HCT116 (cell line): ENCODE measurements around the gene SLC46A1. TPM values are rescaled to one million over a fixed set of nuclear protein-coding genes. Genes with fewer than 3 reads are reported as not detected.

ENCODE experiments used
- ATAC-seq: fragments of 200-7000 bp; cut with Tn5 transposase; 2 replicates; pipeline ENCODE4 v1.9.1; 2020; ENCODE audit warnings: mild to moderate bottlenecking, moderate library complexity
- BruUV-seq: library from RNA; stranded (reverse); fragments of 400-500 nt; replicated peaks from 2 replicates; lab custom pipeline; 2021; lab: Mats Ljungman, UMichigan
- CTCF ChIA-PET: fragments of 300-600 bp; sonication (Branson Sonifier 250); formaldehyde crosslinking; loops from one replicate; lab custom pipeline; 2021; ENCODE audit warnings: antibody characterized with exemption; lab: Charles Lee
- POLR2A ChIA-PET: fragments of 300-600, 350-600 bp; sonication (Branson Sonifier 250); formaldehyde crosslinking; loops from one replicate; lab custom pipeline; 2021; ENCODE audit warnings: antibody characterized with exemption; lab: Charles Lee
- RAD21 ChIA-PET, 2 experiments: fragments of 300-600 bp; sonication (Branson Sonifier 250); formaldehyde crosslinking; loops; one replicate each; lab custom pipeline; 2023; ENCODE audit warnings: low total read pairs in 2 of 2; ENCODE audit not compliant: uncharacterized antibody in 2 of 2, unreplicated experiment in 2 of 2, low non-redundant PET in 1 of 2; lab: Charles Lee
- DNase-seq: peaks from one replicate; pipeline ENCODE4 v3.0.0-alpha.2; 2010; ENCODE audit warnings: low read depth, low spot score
- H2AFZ ChIP-seq: fragments of 200-600 bp; shearing (Covaris generic), sonication (generic); 2 replicates; pipeline ENCODE4 v1.6.1; 2017; ENCODE audit warnings: low read depth, mixed run types, mixed read lengths, antibody characterized with exemption, low read length; ENCODE audit not compliant: poor library complexity, severe bottlenecking
- H3K27ac ChIP-seq: 2 replicates; pipeline ENCODE4 v1.5.1; 2012; ENCODE audit warnings: low read depth, low read length
- H3K27me3 ChIP-seq: fragments of 200-600 bp; sonication (generic); 2 replicates; pipeline ENCODE4 v1.6.1; 2016; ENCODE audit warnings: mixed run types, low read length, mixed read lengths; ENCODE audit not compliant: insufficient read depth
- H3K36me3 ChIP-seq, 2 experiments: fragments of 200-500 bp in 1 of 2; fragments of 200-600 bp in 1 of 2; sonication (Bioruptor generic) in 1 of 2; sonication (generic) in 1 of 2; 2 replicates each; pipeline versions ENCODE4 v1.5.1 to v1.6.1; 2014 to 2016; ENCODE audit warnings: low read length in 2 of 2, inconsistent platforms in 1 of 2, mixed read lengths in 1 of 2, mixed run types in 1 of 2; ENCODE audit not compliant: insufficient read depth in 2 of 2, control insufficient read depth in 1 of 2
- H3K4me1 ChIP-seq, 2 experiments: fragments of 200-600 bp in 1 of 2; sonication (generic) in 1 of 2; 2 replicates each; pipeline versions ENCODE4 v1.5.1 to v1.6.1; 2012 to 2017; ENCODE audit warnings: low read length in 2 of 2, inconsistent platforms in 1 of 2, mild to moderate bottlenecking in 1 of 2, mixed read lengths in 1 of 2, mixed run types in 1 of 2, moderate library complexity in 1 of 2; ENCODE audit not compliant: insufficient read depth in 2 of 2, control insufficient read depth in 1 of 2
- H3K4me2 ChIP-seq: fragments of 200-600 bp; sonication (generic); 2 replicates; pipeline ENCODE4 v1.6.1; 2017; ENCODE audit warnings: mixed run types, low read length, mixed read lengths
- H3K4me3 ChIP-seq, 2 experiments: fragments of 200-600 bp in 1 of 2; sonication (generic) in 1 of 2; replicated peaks in 1 of 2; 2 replicates each; pipeline ENCODE4 v1.5.1; 2011 to 2016; ENCODE audit warnings: low read length in 2 of 2, control low read depth in 1 of 2, low read depth in 1 of 2, mild to moderate bottlenecking in 1 of 2, mixed read lengths in 1 of 2, mixed run types in 1 of 2
- H3K79me2 ChIP-seq: fragments of 200-600 bp; sonication (generic); 2 replicates; pipeline ENCODE4 v1.6.1; 2017; ENCODE audit warnings: mild to moderate bottlenecking, mixed run types, low read length, moderate library complexity, mixed read lengths; ENCODE audit not compliant: insufficient read depth
- H3K9ac ChIP-seq: fragments of 200-600 bp; sonication (generic); 2 replicates; pipeline ENCODE4 v1.6.1; 2016; ENCODE audit warnings: low read length, mixed read lengths
- H3K9me2 ChIP-seq: fragments of 200-600 bp; sonication (generic), shearing (Covaris generic); 2 replicates; pipeline ENCODE4 v1.6.1; 2017; ENCODE audit warnings: mixed run types, mild to moderate bottlenecking, moderate library complexity; ENCODE audit not compliant: insufficient read depth
- H3K9me3 ChIP-seq, 2 experiments: fragments of 200-500 bp in 1 of 2; fragments of 200-600 bp in 1 of 2; sonication (Bioruptor generic) in 1 of 2; sonication (generic) in 1 of 2; 2 replicates each; pipeline ENCODE4 v1.6.1; 2014 to 2017; ENCODE audit warnings: low read length in 2 of 2, mixed read lengths in 2 of 2, inconsistent platforms in 1 of 2, low read depth in 1 of 2, mild to moderate bottlenecking in 1 of 2, mixed run types in 1 of 2, moderate library complexity in 1 of 2; ENCODE audit not compliant: control insufficient read depth in 1 of 2, insufficient read depth in 1 of 2
- H4K20me1 ChIP-seq: fragments of 200-600 bp; sonication (generic), shearing (Covaris generic); 2 replicates; pipeline ENCODE4 v1.6.1; 2017; ENCODE audit warnings: mixed run types, mild to moderate bottlenecking, moderate library complexity; ENCODE audit not compliant: insufficient read depth
- CBX3 ChIP-seq: IDR thresholded peaks from 2 replicates; pipeline ENCODE4 v1.6.1; 2012; ENCODE audit warnings: low read depth
- CEBPB ChIP-seq: IDR thresholded peaks from 2 replicates; pipeline ENCODE4 v1.6.1; 2012; ENCODE audit warnings: low read depth
- EGR1 ChIP-seq: IDR thresholded peaks from 2 replicates; pipeline ENCODE4 v1.6.1; 2012; ENCODE audit warnings: low read depth
- ELF1 ChIP-seq: IDR thresholded peaks from 2 replicates; pipeline ENCODE4 v1.6.1; 2012; ENCODE audit warnings: low read depth, borderline replicate concordance
- EZH2 ChIP-seq: fragments of 200-600 bp; sonication (generic); IDR thresholded peaks from 2 replicates; pipeline ENCODE4 v1.6.1; 2017; ENCODE audit warnings: antibody characterized with exemption, mixed run types
- FOSL1 ChIP-seq: IDR thresholded peaks from 2 replicates; pipeline ENCODE4 v1.6.1; 2012; ENCODE audit warnings: low read depth
- MAX ChIP-seq: IDR thresholded peaks from 2 replicates; pipeline ENCODE4 v1.6.1; 2012
- POLR2AphosphoS5 ChIP-seq: IDR thresholded peaks from 2 replicates; pipeline ENCODE4 v1.6.1; 2011; ENCODE audit warnings: mild to moderate bottlenecking, low read depth, low read length, moderate library complexity
- REST ChIP-seq: IDR thresholded peaks from 2 replicates; pipeline ENCODE4 v1.6.1; 2012; ENCODE audit warnings: low read depth
- SIN3A ChIP-seq: IDR thresholded peaks from 2 replicates; pipeline ENCODE4 v1.6.1; 2012; ENCODE audit warnings: low read depth
- ZBTB33 ChIP-seq: IDR thresholded peaks from 2 replicates; pipeline ENCODE4 v1.6.1; 2011; ENCODE audit warnings: mild to moderate bottlenecking, low read length, moderate library complexity; ENCODE audit not compliant: insufficient replicate concordance; ENCODE audit errors: extremely low read depth
- ZNF274 ChIP-seq: fragments of 200-500 bp; sonication (Bioruptor generic); IDR thresholded peaks from 2 replicates; pipeline ENCODE4 v1.6.1; 2014; ENCODE audit warnings: mild to moderate bottlenecking, low read depth, low read length, inconsistent platforms
- intact Hi-C: fragments of 100-400 bp; cut with micrococcal nuclease; formaldehyde crosslinking; loops from 2 replicates; pipeline ENCODE4 v1.10.0; 2022
- total RNA-seq: library from RNA; stranded (reverse); gene quantifications from one replicate; pipeline ENCODE4 v1.2.1, GENCODE V29; 2021; ENCODE audit not compliant: unreplicated experiment

Gene SLC46A1
- total RNA-seq, 1 experiment from 2014 or later: 17.8 TPM

DNA sequence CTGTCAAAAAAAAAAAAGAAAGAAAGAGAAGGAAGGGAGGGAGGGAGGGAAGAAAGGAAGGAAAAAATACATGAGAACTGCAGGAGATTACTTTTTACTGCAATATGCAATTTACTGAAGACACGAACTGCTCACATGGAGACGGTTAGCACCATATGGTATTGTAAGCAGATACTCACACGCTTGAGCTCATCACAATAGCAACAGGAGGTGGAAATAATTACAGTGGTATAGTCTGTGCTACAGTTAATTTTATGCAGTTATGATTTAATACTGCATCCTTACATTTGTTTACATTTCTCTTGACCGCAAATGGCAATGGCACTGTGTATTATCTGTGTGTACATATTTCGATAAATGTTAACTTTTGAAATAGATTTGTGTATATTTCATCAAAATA lies 21.4 kb upstream of the SLC46A1 start:
- Histone ChIP-seq H3K9ac (no peak overlapping the region), H3K9me3 (no peaks in the 10 kb centered on the region), H3K4me3 (no peak overlapping the region), H3K79me2 (no peaks in the 10 kb centered on the region), H3K36me3 (no peaks in the 10 kb centered on the region), H3K9me2 (no peaks in the 10 kb centered on the region), H3K27me3 (no peaks in the 10 kb centered on the region; the same call in 1 of the 2 replicates), H4K20me1 (no peaks in the 10 kb centered on the region), H3K4me2 (no peak overlapping the region), H3K4me1 (no peaks in the 10 kb centered on the region), H2AFZ (no peak overlapping the region), H3K27ac (no peak overlapping the region)
- no peak for TF ChIP-seq ELF1
- TF ChIP-seq CEBPB: no peak
- no peak for TF ChIP-seq ZBTB33
- no peak for TF ChIP-seq EZH2
- no peak for TF ChIP-seq SIN3A
- no peak for TF ChIP-seq CBX3
- TF ChIP-seq EGR1: no peak
- TF ChIP-seq REST: no peak
- no peak for TF ChIP-seq MAX
- TF ChIP-seq ZNF274: no peak
- TF ChIP-seq FOSL1: no peak
- TF ChIP-seq POLR2AphosphoS5: no peak
- ChIA-PET RAD21 (no interaction called here), CTCF (interaction anchor here (1.5 to 2.9 kb wide), 2 partner anchors 10 to 11 kb away, joined by 6 to 9 read pairs; no protein-coding TSS in a partner anchor), POLR2A (no interaction called here)
- DNase-seq (no peak), ATAC-seq (no peak)
- intact Hi-C loops: no loop called here
- no TSS peak for BruUV-seq
